Uterus (tissue), 2 donors: ENCODE data around the gene ENTPD7.

Source experiments
- CTCF ChIP-seq, 4 experiments: fragments of 200-600 bp in 2 of 4; fragments of 450-650 bp in 2 of 4; sonication (generic) in 2 of 4; IDR thresholded peaks; one replicate each; pipeline ENCODE4 v1.5.1; 2016 to 2019; ENCODE audit warnings: antibody characterized with exemption in 4 of 4, mild to moderate bottlenecking in 2 of 4, moderate library complexity in 1 of 4
- POLR2A ChIP-seq, 2 donors: fragments of 450-650 bp; IDR thresholded peaks; one replicate each; pipeline ENCODE4 v1.6.1; 2016; ENCODE audit warnings: antibody characterized with exemption in 2 of 2, mild to moderate bottlenecking in 1 of 2, moderate library complexity in 1 of 2

GRCh38 chr10:99648717-99649116, 10.6 kb upstream of the ENTPD7 start:
- TF ChIP-seq CTCF (IDR thresholded peaks at IDR 0.05) = no peak
- TF ChIP-seq POLR2A (IDR thresholded peaks at IDR 0.05) = no peak
